K562 (cell line): Measurements from ENCODE around the gene LHPP. TPM values are rescaled to one million over a fixed set of nuclear protein-coding genes. Genes with fewer than 3 reads are reported as not detected.

Experiments
- ATAC-seq: fragments of 200-7000 bp; cut with Tn5 transposase; 3 replicates; pipeline ENCODE4 v1.9.1; 2020; ENCODE audit warnings: moderate library complexity
- BruUV-seq: library from RNA; stranded (reverse); fragments of 400-500 nt; replicated peaks from 2 replicates; lab custom pipeline; 2021; lab: Mats Ljungman, UMichigan
- CTCF ChIA-PET: fragments of 300-600 bp; formaldehyde crosslinking; extraction: SDS; loops from one replicate; lab custom pipeline; 2021; ENCODE audit warnings: low intra/inter-chr PET ratio; lab: Yijun Ruan, JAX
- POLR2A ChIA-PET: fragments of 300-600, 350-650 bp; sonication (Branson Sonifier 250); formaldehyde crosslinking; extraction: SDS; loops from one replicate; lab custom pipeline; 2021; ENCODE audit warnings: antibody characterized with exemption, inconsistent platforms; lab: Yijun Ruan, JAX
- DNase-seq, 4 experiments: peaks; one replicate each; pipeline versions ENCODE4 v3.0.0 to v3.0.0-alpha.2; 2011 to 2018; ENCODE audit warnings: low spot score in 3 of 4, mixed read lengths in 3 of 4; ENCODE audit errors: extremely low read depth in 1 of 4
- FAIRE-seq: peaks from 2 replicates; lab custom pipeline; 2011; peaks lifted over from hg19 to GRCh38; lab: Jason Lieb, UNC
- H2AFZ ChIP-seq: 2 replicates; pipeline ENCODE4 v1.6.0; 2011; ENCODE audit warnings: low read depth, low read length, control low read depth, inconsistent platforms
- H3K27ac ChIP-seq: fragments of 200-600 bp; 3 replicates; pipeline ENCODE4 v1.8.0; 2011; ENCODE audit warnings: low read depth, mild to moderate bottlenecking, control low read depth, inconsistent platforms, low read length, moderate library complexity, mixed read lengths; ENCODE audit errors: extremely low read depth
- H3K27me3 ChIP-seq, 2 experiments: fragments of 300-600 bp in 1 of 2; 2 replicates in 1 of 2; 3 replicates in 1 of 2; pipeline versions ENCODE4 v1.6.0 to v1.8.0; 2011; ENCODE audit warnings: inconsistent platforms in 2 of 2, low read length in 2 of 2, mild to moderate bottlenecking in 1 of 2, mixed read lengths in 1 of 2, moderate library complexity in 1 of 2; ENCODE audit not compliant: control insufficient read depth in 2 of 2, insufficient read depth in 2 of 2
- H3K36me3 ChIP-seq: fragments of 300-600 bp; 3 replicates; pipeline ENCODE4 v1.8.0; 2011; ENCODE audit warnings: mild to moderate bottlenecking, low read length, inconsistent platforms; ENCODE audit not compliant: control insufficient read depth, insufficient read depth
- H3K4me1 ChIP-seq, 2 experiments: fragments of 200-600 bp in 1 of 2; replicated peaks in 1 of 2; 2 replicates in 1 of 2; 3 replicates in 1 of 2; pipeline versions ENCODE4 v1.5.1 to v1.8.0; 2011; ENCODE audit warnings: inconsistent platforms in 2 of 2, low read length in 2 of 2, mild to moderate bottlenecking in 1 of 2, mixed read lengths in 1 of 2, moderate library complexity in 1 of 2; ENCODE audit not compliant: control insufficient read depth in 2 of 2, insufficient read depth in 2 of 2
- H3K4me2 ChIP-seq: 2 replicates; pipeline ENCODE4 v1.6.1; 2011; ENCODE audit warnings: low read length, control low read depth, inconsistent platforms, mixed read lengths; ENCODE audit not compliant: insufficient read depth
- H3K4me3 ChIP-seq: fragments of 200-600 bp; sonication (generic), shearing (Covaris generic); 2 replicates; pipeline ENCODE4 v1.5.1; 2016; ENCODE audit warnings: control low read depth, inconsistent platforms
- H3K79me2 ChIP-seq: fragments of 200-600 bp; 3 replicates; pipeline ENCODE4 v1.8.0; 2011; ENCODE audit warnings: low read length, inconsistent platforms; ENCODE audit not compliant: control insufficient read depth, insufficient read depth
- H3K9ac ChIP-seq, 2 experiments: 2 replicates each; pipeline versions ENCODE4 v1.6.0 to v1.6.1; 2011; ENCODE audit warnings: low read depth in 2 of 2, low read length in 2 of 2, control low read depth in 1 of 2, inconsistent platforms in 1 of 2, mild to moderate bottlenecking in 1 of 2, mixed read lengths in 1 of 2; ENCODE audit not compliant: insufficient read depth in 1 of 2
- H3K9me1 ChIP-seq: one replicate; pipeline ENCODE4 v1.6.0; 2011; ENCODE audit warnings: inconsistent platforms, mild to moderate bottlenecking, low read length, moderate library complexity; ENCODE audit not compliant: control insufficient read depth, insufficient read depth
- H3K9me3 ChIP-seq: replicated peaks from 2 replicates; pipeline ENCODE4 v1.5.1; 2011; ENCODE audit warnings: low read depth, low read length, inconsistent platforms; ENCODE audit not compliant: control insufficient read depth, insufficient read depth
- H4K20me1 ChIP-seq: replicated peaks from 2 replicates; pipeline ENCODE4 v1.6.1; 2011; ENCODE audit warnings: low read length, inconsistent platforms, mixed read lengths; ENCODE audit not compliant: control insufficient read depth, insufficient read depth
- ATF1 ChIP-seq, 2 experiments: fragments of 450-650 bp in 1 of 2; IDR thresholded peaks; 2 replicates each; pipeline ENCODE4 v1.6.1; 2016; ENCODE audit warnings: missing compliant biosample characterization in 1 of 2, missing genetic modification characterization in 1 of 2
- FOXO4 ChIP-seq: fragments of 450-650 bp; formaldehyde crosslinking; IDR thresholded peaks from 2 replicates; pipeline ENCODE4 v1.4.0; 2020; ENCODE audit warnings: mild to moderate bottlenecking, moderate library complexity
- NFIC ChIP-seq: fragments of 450-650 bp; IDR thresholded peaks from 2 replicates; pipeline ENCODE4 v1.6.1; 2017; ENCODE audit warnings: mild to moderate bottlenecking, inconsistent platforms
- NR2C2 ChIP-seq, 2 experiments: fragments of 200-800 bp in 1 of 2; sonication (Bioruptor generic) in 1 of 2; sonication (generic) in 1 of 2; formaldehyde crosslinking in 1 of 2; IDR thresholded peaks; 2 replicates each; pipeline versions ENCODE4 v1.6.1 to v1.8.0; 2016 to 2022; ENCODE audit warnings: mild to moderate bottlenecking in 1 of 2, missing compliant biosample characterization in 1 of 2, missing genetic modification characterization in 1 of 2, missing genetic modification reagents in 1 of 2
- RB1 ChIP-seq: fragments of 450-650 bp; IDR thresholded peaks from 2 replicates; pipeline ENCODE4 v1.6.1; 2017; ENCODE audit warnings: low read depth, mild to moderate bottlenecking
- RHOXF2B ChIP-seq: fragments of 250-450 bp; sonication (Bioruptor Pico); conservative IDR thresholded peaks from 2 replicates; pipeline ENCODE4 v1.5.1; 2021
- SP1 ChIP-seq: sonication (generic); formaldehyde crosslinking; IDR thresholded peaks from 2 replicates; pipeline ENCODE4 v1.8.1; 2022; ENCODE audit warnings: mild to moderate bottlenecking, missing genetic modification reagents
- STAT6 ChIP-seq: sonication (generic); formaldehyde crosslinking; IDR thresholded peaks from 2 replicates; pipeline ENCODE4 v1.8.1; 2023; ENCODE audit warnings: mild to moderate bottlenecking, missing genetic modification reagents
- ZC3H4 ChIP-seq: sonication (generic); formaldehyde crosslinking; IDR thresholded peaks from 2 replicates; pipeline ENCODE4 v1.9.0; 2021; ENCODE audit warnings: missing genetic modification reagents, borderline replicate concordance
- ZNF431 ChIP-seq: sonication (generic); formaldehyde crosslinking; IDR thresholded peaks from 2 replicates; pipeline ENCODE4 v1.8.0; 2022; ENCODE audit warnings: mild to moderate bottlenecking, missing genetic modification reagents
- ZNF444 ChIP-seq: fragments of 250-450 bp; sonication (Bioruptor Pico); IDR thresholded peaks from 2 replicates; pipeline ENCODE4 v1.4.0; 2020; ENCODE audit warnings: mild to moderate bottlenecking, moderate library complexity
- WGBS: fragments of 100-300 bp; shearing (Covaris generic); methylation state at CpG from one replicate; pipeline ENCODE4 v1.1.6; 2016; ENCODE audit warnings: low coverage, mixed read lengths; ENCODE audit not compliant: insufficient coverage; ENCODE audit errors: missing lambda C conversion rate; 5-methylcytosine and 5-hydroxymethylcytosine counted together
- in situ Hi-C: fragments of 300-500 bp; cut with MboI; formaldehyde crosslinking; loops from 4 replicates; pipeline ENCODE4 v1.15.0; 2018; ENCODE audit warnings: inconsistent platforms, mixed read lengths
- intact Hi-C: fragments of 100-400 bp; cut with micrococcal nuclease; formaldehyde crosslinking; loops from 2 replicates; pipeline ENCODE4 v1.14.2; 2022
- polyA plus RNA-seq, 8 experiments: library from polyadenylated mRNA; depleted of rRNA in 4 of 8; stranded (reverse) in 5 of 8; unstranded in 3 of 8; fragments of >200 nt; fragmentation: Nextera tagmentation in 2 of 8; fragmentation: Illumina TruSeq in 1 of 8; extraction: Ambion mirVana in 2 of 8; extraction: Trizol in 1 of 8; gene quantifications; 2 replicates each; pipeline versions ENCODE4 v1.2.1 to v1.2.3, GENCODE V29; 2011 to 2014; ENCODE audit warnings: inconsistent platforms in 1 of 8, missing spikeins in 1 of 8
- total RNA-seq, 7 experiments: library from RNA; depleted of rRNA in 6 of 7; stranded (reverse); fragments of >200 nt in 6 of 7; fragmentation: Illumina TruSeq in 2 of 7; extraction: Trizol in 2 of 7; gene quantifications; 2 replicates each; pipeline versions ENCODE4 v1.2.1 to v1.2.3, GENCODE V29; 2011 to 2021; ENCODE audit warnings: low replicate concordance in 1 of 7

The LHPP gene
- total and polyA plus RNA-seq, 9 of the 15 experiments (the other 6 are each of a cell fraction or from before 2014, with no cell fraction given) = 0.34 to 7.4 (median 3.0) TPM

DNA sequence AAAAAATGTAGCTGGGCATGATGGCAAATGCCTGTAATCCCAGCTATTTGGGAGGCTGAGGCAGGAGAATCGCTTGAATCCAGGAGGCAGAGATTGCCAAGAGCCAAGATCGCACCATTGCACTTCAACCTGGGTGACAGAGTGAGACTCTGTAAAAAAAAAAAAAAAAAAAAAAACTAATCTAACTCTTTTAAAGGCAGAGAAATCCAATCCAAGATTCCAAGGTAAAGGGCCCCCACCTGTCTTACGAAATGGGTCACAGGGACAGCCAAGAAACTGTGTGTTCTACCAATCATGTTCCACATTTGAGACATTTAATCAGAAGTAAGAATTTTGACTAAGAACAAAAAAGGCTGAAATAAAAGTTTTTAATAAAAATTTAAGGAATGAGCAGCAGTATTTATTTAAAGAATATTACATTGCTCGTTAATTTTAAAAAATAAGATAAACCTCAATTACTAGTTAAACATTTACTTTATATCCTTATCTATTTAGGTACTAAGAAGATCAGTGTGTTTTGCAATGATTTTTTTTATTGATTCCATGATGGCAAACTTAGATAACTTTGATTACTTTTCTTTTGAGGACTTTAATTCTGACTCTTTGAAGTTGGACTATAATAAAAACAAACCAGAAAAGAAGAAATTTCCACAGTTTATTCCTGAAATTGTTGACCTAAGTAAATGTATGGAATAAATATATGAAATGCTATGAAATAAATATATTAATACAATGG lies 36.2 kb upstream of the LHPP start:
- H3K36me3 ChIP-seq = no peaks in the 10 kb centered on the region
- H3K27ac ChIP-seq = no peak overlapping the region
- WGBS = 55% methylated on average over 2 of the region's 4 CpGs
- BruUV-seq = no TSS peak
- no peak overlapping the region for H3K4me3 ChIP-seq
- H3K4me1 ChIP-seq = peaks cover 23 to 25% of the 10 kb centered on the region in 2 experiments; a peak in 3 of 5 replicates
- no peak overlapping the region for H2AFZ ChIP-seq
- intact Hi-C loops (no loop called here), in situ Hi-C loops (no loop called here)
- H3K9me3 ChIP-seq = no peaks in the 10 kb centered on the region
- H3K4me2 ChIP-seq = no peak overlapping the region
- H3K27me3 ChIP-seq = no peaks in the 10 kb centered on the region
- ChIA-PET CTCF (no interaction called here), POLR2A (no interaction called here)
- DNase-seq (no peak), FAIRE-seq (no peak), ATAC-seq (no peak)
- H3K79me2 ChIP-seq = no peaks in the 10 kb centered on the region
- H3K9me1 ChIP-seq = no peaks in the 10 kb centered on the region
- H4K20me1 ChIP-seq = 0 out of 2 replicates have a peak, but pooled peaks cover 2% of the 10 kb centered on the region
- H3K9ac ChIP-seq = no peak overlapping the region
- TF ChIP-seq ZC3H4 (CRISPR knock-in tag) = no peak
- no peak for TF ChIP-seq SP1 (CRISPR knock-in tag)
- TF ChIP-seq NR2C2 (CRISPR knock-in tag; IDR thresholded peaks at IDR 0.05) = no peak
- no peak for TF ChIP-seq NR2C2 (tag; IDR thresholded peaks at IDR 0.05)
- TF ChIP-seq FOXO4 (CRISPR knock-in tag) = no peak
- no peak for TF ChIP-seq ZNF431
- no peak for TF ChIP-seq STAT6 (CRISPR knock-in tag)
- TF ChIP-seq NFIC = no peak
- no peak for TF ChIP-seq ATF1 (CRISPR knock-in tag; IDR thresholded peaks at IDR 0.05)
- no peak for TF ChIP-seq ATF1 (tag; IDR thresholded peaks at IDR 0.05)
- TF ChIP-seq ZNF444 (CRISPR knock-in tag) = no peak
- TF ChIP-seq RHOXF2B (CRISPR knock-in tag) = no peak
- no peak for TF ChIP-seq RB1
